Measurements from ENCODE around the gene GON7. TPM values are rescaled to one million over a fixed set of nuclear protein-coding genes. Genes with fewer than 3 reads are reported as not detected.

GON7 gene
- total and polyA plus RNA-seq, 7 donors = 7.4 to 49.3 (median 10.3) TPM

DNA sequence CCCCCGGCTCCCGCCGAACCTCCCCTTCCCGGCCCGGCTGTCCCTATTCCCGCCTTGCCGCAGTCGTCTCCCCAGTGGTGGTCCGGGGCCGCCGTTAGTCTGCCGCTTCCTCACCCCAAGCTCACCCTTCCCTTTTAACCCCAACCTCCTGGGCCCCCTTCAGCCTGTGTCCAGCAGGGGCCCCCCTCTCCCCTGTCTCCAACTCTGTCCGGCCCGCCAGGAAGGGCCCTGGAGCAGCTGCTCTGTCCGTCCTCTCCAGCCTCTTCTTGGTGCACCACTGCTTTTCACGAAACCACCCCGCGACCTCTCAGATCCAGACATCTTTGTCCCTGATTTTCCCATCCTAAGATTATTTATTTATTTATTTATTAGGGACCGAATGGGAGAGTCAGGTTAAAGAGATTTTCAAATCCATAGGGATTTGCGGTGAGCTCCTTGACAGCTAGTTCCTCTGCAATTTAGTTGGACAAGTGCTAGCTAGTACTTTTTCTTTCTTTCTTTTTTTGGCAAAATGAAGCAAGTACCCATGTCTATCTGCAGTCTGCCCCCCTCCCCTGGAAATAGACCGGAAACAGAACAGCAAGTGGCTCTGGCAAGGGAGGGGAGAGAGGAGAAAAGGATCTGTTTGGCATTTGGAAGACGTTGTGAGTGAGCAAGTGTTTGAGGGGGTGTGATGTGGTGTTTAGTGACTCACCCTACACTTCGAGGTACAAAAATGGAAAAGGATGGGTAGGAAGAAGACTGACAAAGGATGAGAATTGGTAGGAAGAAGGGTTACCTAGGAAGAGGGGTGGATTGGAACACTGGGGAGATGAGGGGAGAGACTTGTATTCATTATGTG lies 823 bp upstream of the GON7 start:
- TF ChIP-seq, protein P1, sequence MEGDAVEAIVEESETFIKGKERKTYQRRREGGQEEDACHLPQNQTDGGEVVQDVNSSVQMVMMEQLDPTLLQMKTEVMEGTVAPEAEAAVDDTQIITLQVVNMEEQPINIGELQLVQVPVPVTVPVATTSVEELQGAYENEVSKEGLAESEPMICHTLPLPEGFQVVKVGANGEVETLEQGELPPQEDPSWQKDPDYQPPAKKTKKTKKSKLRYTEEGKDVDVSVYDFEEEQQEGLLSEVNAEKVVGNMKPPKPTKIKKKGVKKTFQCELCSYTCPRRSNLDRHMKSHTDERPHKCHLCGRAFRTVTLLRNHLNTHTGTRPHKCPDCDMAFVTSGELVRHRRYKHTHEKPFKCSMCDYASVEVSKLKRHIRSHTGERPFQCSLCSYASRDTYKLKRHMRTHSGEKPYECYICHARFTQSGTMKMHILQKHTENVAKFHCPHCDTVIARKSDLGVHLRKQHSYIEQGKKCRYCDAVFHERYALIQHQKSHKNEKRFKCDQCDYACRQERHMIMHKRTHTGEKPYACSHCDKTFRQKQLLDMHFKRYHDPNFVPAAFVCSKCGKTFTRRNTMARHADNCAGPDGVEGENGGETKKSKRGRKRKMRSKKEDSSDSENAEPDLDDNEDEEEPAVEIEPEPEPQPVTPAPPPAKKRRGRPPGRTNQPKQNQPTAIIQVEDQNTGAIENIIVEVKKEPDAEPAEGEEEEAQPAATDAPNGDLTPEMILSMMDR (IDR thresholded peaks at IDR 0.05) = no peak
- peak overlapping the region; percentile 97 for H3K4me3 ChIP-seq
- no peaks in the 10 kb centered on the region for H3K9me3 ChIP-seq
- ATAC-seq (peak; percentile 70 to 77 (median 72)), DNase-seq (peak in 1 of 2 donors; percentile 78)
- intact Hi-C loops (cut with DNase I) = loop anchor here in 1 of 2 donors (2.0 to 10.0 kb wide), 3 partner anchors 23 to 407 kb away; partner anchors contain the start of genes BTBD7, LYSET and MOAP1
- peak overlapping the region; percentile 87 for H3K27ac ChIP-seq
- H3K4me1 ChIP-seq = peaks cover 18% of the 10 kb centered on the region
- no peaks in the 10 kb centered on the region for H3K27me3 ChIP-seq (ENCODE audit: insufficient read depth in 3 of 3, low read length in 2 of 3)
- 0% methylated on average over 19 to 23 of the region's 23 CpGs for WGBS, 3 donors
- peaks cover 0 to 34% of the 10 kb centered on the region in 2 donors for H3K36me3 ChIP-seq (ENCODE audit: insufficient read depth in 1 of 2, low read depth in 1 of 2)

- Histone ChIP-seq H3K9me3 (no peaks in the 10 kb centered on the region), H3K4me3 (no peak overlapping the region), H3K27me3 (ENCODE audit: insufficient read depth in 3 of 3, low read length in 2 of 3) (no peaks in the 10 kb centered on the region), H3K36me3 (ENCODE audit: insufficient read depth in 1 of 2, low read depth in 1 of 2) (peaks cover 3 to 4% of the 10 kb centered on the region in 2 donors), H3K4me1 (peaks cover 6% of the 10 kb centered on the region), H3K27ac (no peak overlapping the region)
- ATAC-seq (no peak), DNase-seq (no peak)
- 86 to 96% (median 89%) methylated on average over 7 of the region's 7 CpGs for whole genome bisulfite sequencing, 3 donors
- TF ChIP-seq, protein P1 (IDR thresholded peaks at IDR 0.05) = no peak
- intact Hi-C loops (cut with DNase I) = loop anchor here in 1 of 2 donors (10.0 kb wide), 2 partner anchors 134 to 414 kb away; partner anchors contain the start of gene BTBD7
Measured at GRCh38 chr14:93201155-93201704, 5.6 kb downstream of the GON7 start.

- intact Hi-C loops (cut with DNase I) = loop anchor here in 1 of 2 donors (10.0 kb wide), 2 partner anchors 134 to 414 kb away; partner anchors contain the start of gene BTBD7
- H3K4me3 ChIP-seq = no peak overlapping the region
- no peaks in the 10 kb centered on the region for H3K27me3 ChIP-seq (ENCODE audit: insufficient read depth in 3 of 3, low read length in 2 of 3)
- ATAC-seq (peak in 1 of 4 donors; percentile 58), DNase-seq (no peak)
- peaks cover 3 to 4% of the 10 kb centered on the region in 2 donors for H3K36me3 ChIP-seq (ENCODE audit: insufficient read depth in 1 of 2, low read depth in 1 of 2)
- TF ChIP-seq, protein P1 (IDR thresholded peaks at IDR 0.05) = no peak
- H3K4me1 ChIP-seq = peaks cover 6% of the 10 kb centered on the region
- WGBS, 3 donors = 94 to 99% (median 98%) methylated on average over 5 of the region's 5 CpGs
- no peaks in the 10 kb centered on the region for H3K9me3 ChIP-seq
- H3K27ac ChIP-seq = no peak overlapping the region
Measured at GRCh38 chr14:93200553-93200952, 6.3 kb downstream of the GON7 start.

DNA sequence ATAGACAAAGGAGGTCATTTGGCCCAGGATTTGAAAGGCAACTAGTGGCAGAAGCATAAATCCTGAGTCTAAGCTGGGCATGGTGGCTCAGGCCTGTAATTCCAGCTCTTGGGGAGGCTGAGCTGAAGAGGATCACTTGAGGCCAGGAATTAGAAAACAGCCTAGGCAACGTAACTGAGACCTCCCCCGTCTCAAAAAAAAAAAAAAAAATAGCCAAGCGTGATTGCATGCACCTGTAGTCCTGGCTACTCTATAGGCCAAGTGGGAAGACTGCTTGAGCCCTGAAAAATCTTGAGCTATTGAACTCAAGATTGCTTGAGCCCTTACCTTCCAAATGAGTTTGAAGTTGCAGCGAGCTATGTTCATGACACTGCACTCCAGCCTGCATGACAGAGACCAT lies 7.8 kb downstream of the GON7 start:
- H3K27ac ChIP-seq = no peak overlapping the region
- peaks cover 6% of the 10 kb centered on the region for H3K4me1 ChIP-seq
- TF ChIP-seq, protein P1 (IDR thresholded peaks at IDR 0.05) = no peak
- intact Hi-C loops (cut with DNase I) = no loop called here
- no peaks in the 10 kb centered on the region for H3K27me3 ChIP-seq (ENCODE audit: insufficient read depth in 3 of 3, low read length in 2 of 3)
- 67 to 85% (median 68%) methylated on average over 4 of the region's 4 CpGs for WGBS, 3 donors
- no peak for DNase-seq
- no peaks in the 10 kb centered on the region for H3K9me3 ChIP-seq
- H3K36me3 ChIP-seq (ENCODE audit: insufficient read depth in 1 of 2, low read depth in 1 of 2) = peaks cover 3 to 4% of the 10 kb centered on the region in 2 donors
- no peak for ATAC-seq
- H3K4me3 ChIP-seq = no peak overlapping the region
